C1 segment of cervical spinal cord (tissue), 14 donors: ENCODE data around the gene BIN1.
A peak's percentile ranks its signal among the peaks of the same experiment; 100 is the strongest.

Experiments
- DNase-seq, 14 donors: peaks; one replicate each; lab custom pipeline; 2025; lab: John Stamatoyannopoulos, UW

BIN1 gene

DNA sequence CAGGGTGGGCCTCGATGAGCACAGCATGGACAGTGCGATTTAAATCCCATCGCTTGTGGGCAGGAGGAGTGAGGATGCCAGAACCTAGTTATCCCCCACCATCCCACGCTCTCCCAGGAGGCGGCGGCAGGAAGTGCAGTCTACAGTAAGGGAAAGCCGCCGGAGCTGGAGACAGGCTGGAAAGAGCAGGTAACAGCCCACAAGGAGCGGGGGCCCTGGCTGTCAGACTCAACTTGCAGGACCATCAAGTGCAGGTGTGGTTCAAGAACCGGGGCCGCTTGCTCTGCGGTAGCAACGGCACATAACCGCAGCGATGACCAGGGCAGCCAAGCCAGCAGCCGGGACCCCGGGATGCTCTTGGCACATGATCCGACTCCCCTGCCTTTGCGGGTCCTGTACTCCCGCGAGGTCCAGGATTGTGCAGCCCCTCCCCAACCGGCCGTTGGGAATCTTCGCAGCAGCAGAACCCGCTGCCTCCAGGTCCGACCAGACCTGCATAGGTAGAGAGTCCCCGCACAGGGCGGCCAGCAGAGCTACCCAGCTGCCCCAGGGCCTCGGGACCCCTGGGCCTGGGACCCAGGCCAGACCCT lies 82.1 kb downstream of the BIN1 start:
- DNase-seq, result peak in 7 of 14 donors; percentile 30 to 74 (median 58)

DNA sequence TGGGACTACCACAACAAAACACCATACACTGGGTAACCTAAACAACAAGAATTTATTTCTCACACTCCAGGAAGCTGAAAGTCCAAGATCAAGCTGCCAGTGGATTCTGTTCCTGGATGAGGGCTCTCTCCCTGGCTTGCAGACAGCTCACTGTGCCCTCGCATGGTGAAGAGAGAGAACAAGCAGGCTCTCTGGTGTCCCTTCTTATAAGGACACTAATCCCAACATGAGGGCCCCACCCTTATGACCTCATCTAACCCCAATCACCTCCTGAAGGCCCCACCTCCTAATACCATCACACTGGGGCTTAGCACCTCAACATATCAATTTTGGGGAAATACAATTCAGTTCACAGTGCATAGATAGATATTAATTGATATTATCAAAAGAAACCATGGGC lies 83.5 kb downstream of the BIN1 start:
- peak in 1 of 14 donors; percentile 2 for DNase-seq

DNA sequence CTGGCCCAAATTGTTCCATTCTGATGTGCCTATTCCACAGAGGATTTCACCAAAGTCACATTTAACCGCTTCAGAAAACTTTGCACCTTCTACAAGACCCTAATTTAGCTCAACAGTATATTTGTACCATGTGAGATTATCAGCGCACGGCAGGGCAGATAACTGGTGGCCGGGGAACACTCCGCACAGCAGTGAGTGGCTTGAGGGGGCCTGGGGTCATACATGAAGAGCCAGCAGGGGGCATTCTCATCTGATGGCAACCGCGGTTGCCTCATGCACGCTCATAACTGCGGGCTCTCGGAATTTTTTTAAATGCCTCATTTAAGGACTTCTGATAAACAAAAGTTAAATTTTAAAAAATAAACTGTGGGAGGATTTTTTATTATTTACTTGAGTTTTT lies 84.1 kb downstream of the BIN1 start:
- no peak for DNase-seq

DNA sequence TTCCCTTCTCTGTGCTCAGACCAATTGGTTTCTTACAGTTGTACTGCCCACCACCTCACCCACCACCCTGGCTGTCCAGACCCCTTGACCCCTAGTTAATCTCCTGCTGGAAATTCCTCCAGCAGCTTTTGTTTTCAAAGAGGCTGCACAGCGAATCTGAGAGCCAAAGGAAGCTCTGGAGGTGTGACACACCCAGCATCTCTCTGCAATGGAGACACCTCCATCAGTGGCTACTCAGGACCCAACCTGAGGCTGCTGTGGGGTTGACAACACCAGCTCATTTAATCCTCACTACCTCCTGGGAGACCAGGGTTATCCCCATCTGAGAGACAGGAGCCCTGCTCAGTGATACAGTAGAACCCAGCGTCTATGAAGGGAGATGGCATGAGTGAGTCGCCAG lies 86.4 kb downstream of the BIN1 start:
- no peak for DNase-seq

DNA sequence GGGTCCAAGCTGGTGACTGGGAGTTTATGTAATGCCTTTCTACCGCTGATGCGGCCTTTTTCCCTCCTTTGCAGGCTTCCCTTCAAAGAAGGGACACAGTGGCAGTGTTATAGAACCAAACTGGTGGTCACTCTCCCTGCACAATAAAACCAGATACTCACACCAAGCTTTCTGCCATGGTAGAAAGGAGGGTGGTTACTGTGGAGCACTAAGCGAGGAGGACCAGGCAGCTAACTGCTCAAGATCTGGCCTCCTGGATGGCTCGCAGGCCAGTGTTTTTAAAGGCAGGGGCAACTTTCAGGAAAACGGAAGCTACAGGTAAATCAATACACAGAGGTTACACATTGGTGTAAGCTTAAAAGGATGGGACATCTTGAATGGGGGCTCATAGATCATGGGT lies 89.4 kb downstream of the BIN1 start:
- no peak for DNase-seq

DNA sequence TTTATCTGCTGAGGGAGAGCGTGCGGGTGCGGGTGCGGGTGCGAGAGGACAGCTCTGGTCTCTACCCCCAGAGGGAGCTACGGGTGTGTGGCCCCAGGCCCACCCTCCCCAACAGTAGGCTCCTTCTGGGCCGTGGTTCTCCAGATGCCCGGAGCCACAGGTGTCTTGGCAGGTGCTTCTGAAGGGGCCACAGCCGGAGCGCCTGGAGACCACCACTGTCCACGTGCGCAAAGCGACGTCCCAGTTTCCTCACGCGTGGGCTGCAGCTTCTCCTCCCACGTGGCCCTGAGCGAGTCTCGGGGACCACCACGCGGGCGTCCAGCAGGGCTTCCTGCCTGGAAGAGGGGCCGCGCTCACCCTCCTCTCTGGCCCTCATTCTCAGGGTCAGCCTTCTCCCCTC lies 90.6 kb downstream of the BIN1 start:
- no peak for DNase-seq

DNA sequence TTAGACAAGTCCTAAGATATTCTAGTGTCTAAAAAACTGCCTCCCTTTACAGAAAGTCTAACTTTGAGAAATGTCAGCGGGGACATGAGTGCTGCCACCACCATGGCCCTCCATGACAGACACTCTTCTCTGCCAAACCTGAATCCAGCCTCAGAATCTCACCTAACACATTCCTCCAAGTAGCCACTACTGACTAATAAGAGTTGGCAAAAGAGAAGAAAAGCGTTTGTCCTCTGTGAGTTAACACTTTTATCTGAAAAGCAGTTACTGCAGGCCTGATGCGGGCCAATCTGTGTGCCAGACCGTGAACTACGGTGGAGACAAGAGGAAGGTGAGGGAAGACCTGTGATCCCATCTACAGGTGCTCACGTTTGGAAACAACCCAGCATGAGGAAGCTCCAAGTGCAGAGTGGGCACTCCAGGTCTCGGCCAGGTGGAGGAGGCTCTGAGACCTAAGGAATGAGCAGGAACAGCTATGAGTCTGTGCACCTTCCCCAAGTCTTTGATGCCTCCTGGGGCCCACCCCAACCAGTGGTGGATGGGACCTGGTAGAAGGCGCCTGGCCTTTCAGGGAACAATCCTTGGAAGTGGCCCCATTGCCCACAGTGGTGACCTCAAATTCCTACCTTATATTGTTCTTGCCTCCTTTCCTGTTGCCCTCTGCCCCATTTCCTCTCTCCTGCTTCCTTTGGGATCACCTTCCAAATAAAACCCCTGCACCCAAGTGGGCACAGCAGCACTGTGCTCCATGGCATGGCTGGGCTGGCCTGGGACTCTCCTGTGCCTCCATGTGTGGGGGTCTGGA lies 91.6 kb downstream of the BIN1 start:
- DNase-seq, result no peak

DNA sequence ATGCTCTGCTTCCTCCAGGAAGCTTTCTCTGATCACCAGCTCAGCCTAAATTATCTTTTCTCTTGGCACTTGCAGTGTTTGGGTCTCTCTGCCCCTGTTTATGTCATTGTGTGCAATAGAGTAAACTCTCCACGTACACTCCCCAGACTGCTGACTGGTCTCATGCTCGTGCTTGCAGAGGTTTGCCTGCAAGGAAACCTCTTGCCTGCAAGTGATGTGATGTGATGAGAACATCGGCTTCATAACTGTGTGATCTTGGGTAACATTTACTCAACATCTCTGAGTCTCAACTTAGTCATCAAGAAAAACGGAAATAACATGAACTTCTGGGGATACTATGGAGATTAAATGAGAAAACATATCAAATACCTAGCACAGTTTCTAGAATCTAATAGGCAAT lies 92.3 kb downstream of the BIN1 start:
- no peak for DNase-seq

DNA sequence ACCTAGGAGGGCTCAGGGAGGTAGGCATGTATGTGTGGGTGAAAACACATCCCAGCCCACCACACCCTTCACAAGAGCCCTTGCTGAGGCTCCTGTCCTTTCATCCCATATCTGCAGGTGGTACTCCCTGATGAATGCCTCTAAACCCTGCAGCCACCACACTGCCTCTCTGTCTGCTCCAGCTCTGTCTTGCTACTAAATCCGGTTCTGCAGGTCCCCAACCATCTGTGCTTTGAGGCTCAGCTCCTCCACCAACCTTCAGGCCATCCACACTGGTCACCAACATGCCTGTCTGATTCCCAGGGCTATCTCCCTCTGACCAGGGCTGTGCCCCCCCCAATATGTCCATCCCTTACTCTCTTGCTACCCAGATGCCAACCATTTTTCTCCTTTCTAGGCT lies 92.7 kb downstream of the BIN1 start:
- no peak for DNase-seq

DNA sequence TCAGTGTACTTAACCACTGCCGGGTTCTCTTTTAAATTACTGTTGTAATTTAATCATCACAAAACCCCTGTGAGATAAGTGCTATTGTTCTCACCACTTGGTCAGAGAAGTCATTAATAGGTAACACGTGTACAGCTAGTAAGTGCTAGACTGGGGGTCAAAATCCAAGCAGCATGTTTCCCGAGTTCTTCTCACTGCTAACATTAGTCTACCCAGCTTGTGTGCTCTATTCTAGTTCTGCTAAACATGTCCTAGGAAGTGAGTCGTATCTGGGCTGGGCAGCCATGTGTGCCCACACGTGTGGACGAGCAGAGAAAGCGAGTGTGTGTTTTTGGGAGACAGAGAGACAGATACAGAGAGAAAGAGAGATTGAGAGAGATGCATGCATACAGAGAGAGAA lies 94.1 kb downstream of the BIN1 start:
- no peak for DNase-seq

DNA sequence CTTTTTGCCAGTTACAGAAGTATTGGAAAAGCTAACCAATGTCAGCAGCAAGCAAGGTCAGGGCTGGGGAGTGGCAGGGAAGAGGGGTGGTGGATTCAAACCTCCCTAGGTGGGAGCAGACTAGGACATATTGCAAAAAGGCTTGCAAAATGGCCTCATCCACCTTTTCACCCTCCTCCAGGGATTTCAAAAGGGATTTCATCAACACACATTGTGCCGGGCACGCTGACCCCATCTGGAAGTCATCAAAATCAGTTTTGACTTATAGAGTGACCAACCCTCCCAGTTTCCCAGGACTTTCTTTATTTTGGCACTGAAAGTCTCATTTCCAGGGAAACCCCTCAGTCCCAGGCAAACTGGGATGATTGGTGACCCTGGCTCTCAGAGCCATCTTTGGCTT lies 94.7 kb downstream of the BIN1 start:
- DNase-seq, result no peak

DNA sequence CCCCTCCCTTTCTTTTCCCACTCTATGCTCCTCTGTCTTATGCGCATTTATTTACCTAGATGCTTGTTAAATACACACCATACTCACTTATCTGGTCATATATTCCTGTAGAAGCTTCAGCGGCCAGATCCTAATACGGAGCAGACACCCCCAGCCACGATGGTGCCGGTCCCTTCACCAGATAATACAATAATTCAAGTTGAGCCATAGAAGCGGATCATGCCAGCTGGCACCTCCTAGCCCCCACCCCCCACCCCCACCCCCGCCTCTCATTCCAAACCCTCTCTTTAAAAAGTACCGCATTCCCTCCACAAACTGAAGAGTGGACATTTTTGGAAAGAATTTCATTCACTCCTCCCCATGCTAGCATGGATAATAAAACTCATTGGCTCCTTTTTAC lies 95.2 kb downstream of the BIN1 start:
- DNase-seq, result no peak

DNA sequence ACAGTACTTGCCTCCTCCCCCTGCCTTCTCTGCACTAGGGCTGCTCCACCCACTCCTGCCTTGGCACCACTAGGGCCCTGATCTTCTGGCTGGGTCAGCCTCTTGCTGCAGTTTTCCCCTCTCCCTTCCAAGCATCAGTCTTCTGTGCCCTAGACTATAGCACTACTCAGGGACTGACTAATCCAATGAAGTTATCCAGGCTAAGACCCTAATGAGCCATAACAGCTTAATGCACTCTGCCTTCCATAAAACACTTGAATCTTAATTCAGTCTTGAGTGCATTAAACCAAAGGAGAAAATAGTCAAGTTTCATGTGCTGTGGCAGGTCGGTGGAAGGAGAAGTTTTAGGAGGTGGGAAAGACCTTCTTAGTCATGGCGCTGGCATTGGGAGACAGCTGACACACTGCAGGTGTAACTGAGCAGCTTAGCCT lies 95.7 kb downstream of the BIN1 start:
- DNase-seq, result no peak

DNA sequence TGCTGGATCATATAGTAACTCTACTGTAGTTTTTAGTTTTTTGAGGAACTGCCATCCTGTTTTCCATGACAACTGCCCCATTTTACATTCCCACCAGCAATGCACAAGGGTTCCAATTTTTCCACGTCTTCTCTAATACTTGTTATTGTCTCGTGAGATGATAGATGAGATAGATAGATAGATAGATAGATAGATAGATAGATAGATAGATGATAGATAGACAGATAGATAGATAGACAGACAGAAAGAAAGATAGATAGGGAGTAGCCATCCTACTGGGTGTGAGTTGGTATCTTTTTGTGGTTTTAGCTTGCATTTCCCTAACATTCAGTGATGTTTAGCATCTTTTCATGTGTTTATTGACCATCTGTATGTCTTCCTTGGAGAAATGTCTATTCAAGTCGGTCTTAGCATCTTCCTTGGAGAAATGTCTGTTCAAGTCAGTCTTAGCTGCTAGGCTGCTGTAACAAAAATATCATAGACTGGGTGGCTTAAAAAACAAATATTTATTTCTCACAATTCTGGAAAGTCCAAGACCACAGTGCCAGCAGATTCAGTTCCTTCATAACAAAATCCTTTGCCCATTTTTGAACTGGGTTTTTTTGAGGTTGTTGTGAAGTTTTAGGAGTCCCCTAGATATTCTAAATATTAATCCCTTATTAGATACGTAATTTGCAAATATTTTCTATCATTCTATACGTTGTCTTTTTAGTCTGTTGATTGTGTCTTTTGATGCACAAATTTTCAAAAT lies 98.5 kb downstream of the BIN1 start:
- DNase-seq, result no peak

DNA sequence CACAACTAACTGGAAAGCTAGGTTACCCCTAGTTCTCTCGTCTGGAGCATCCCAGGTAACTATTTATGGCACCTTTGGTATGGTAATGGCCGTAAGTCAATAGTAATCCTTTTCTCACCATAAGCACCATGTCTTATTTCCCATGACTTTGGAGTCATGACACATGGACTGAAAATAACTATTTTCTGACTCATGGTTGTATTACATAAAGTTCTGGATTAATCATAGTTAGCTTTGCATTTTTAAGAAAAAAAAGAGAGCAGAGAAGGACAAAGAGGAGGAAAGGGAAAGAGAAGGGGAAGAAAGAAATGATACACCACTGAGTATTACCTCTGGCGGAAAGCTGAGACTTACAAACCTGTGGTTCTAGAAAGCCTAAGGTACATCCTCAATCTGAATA lies 99.3 kb downstream of the BIN1 start:
- DNase-seq, result no peak

DNA sequence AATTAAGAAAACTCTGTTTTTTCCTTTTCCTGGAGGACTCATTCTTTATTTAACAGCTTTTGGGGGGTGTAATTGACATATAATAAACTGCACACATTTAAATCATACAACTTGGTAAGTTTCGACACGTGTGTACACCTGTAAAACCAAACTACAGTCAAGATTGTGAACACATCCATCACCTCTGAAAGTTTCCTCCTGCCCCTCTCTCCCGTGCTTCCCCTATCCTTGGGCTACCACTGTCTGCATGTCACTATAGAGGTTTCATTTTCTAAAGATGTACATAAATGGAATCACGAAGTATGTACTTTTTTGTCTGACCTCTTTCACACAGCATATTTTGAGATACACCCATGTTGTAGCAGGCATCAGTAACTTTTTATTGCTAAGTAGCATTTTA lies 100.0 kb downstream of the BIN1 start:
- DNase-seq, result no peak

DNA sequence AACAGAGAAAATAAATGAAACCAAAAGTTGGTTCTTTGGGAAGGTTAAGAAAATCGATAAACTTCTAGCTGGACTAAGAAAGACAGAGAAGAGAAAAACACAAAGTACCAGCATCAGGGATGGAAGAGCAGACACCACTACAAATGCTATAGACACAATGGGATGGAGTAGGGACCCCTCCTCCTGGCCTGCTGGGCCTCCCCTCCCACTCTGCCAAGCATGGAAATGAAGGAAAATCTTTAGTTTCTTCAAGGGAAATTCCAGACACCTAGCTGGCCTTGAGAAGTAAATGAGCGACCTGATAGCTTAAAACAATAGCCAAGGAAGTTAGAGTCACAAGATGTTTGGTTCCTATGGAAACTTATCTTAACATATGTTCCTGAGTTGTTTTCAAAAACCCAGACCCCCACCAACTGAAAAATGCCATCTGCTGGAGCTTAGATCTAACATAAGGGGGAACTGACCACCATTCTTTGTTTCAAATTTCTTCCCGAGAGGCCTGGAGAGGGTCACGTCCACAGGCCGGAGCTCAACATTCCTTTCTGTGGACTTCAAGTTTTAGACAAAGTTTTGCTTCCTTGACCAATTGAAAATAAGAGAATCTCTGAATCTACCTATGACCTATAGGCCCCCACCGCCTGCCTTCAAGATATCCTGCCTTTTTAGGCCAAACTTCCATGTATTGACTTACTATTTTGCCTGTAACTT lies 101.9 kb downstream of the BIN1 start:
- no peak for DNase-seq

DNA sequence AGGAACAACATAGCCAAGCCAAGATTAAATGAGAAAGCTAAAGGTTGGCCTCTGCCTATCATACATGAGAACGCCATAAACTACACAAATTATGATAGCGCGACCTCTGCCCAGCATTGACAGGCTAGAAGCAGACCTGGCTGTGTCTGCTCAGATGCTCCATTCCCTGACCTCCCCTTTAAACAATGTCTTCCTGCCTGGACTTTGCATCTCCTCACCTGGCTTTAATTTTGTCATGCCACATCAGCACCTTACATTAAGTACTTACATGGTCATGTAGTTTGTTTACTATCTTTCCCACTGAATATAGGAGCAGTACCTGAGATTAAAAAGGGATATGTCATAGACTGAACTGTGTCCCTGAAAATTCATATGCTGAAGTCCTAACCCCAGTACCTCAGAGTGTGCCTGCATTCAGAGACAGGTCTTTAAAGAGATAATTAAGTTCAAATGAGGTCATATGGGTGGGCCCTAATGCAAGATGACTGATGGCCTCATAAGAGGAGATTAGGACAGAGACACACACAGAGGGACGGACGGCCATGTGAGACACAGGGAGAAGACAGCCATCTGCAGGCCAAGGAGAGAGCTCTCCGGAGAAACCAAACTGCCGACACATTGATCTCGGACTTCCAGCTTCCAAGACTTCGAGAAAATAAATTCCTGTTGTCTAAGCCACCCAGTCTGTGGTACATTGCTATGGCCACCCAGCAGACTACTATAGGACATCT lies 103.7 kb downstream of the BIN1 start:
- DNase-seq, result peak in 2 of 14 donors; percentile 1 to 13

DNA sequence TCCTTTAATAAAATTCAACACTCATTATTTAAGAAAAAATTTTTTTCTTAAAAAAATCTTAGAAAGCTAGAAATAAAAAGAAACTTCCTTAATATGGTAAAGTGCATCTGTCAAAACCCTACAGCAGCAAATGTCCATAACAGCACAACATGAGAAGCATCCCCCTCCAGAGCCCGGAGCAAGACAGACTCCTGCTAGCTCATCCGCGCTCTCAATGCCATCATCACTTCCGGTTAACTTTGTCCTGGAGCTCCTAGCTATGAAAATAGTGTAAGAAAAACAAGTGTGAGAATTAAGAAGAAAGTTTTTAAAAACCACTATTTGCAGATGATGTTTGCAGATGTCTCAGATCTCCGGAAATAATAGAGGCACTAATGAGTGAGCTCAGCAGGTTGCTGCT lies 105.2 kb downstream of the BIN1 start:
- no peak for DNase-seq

DNA sequence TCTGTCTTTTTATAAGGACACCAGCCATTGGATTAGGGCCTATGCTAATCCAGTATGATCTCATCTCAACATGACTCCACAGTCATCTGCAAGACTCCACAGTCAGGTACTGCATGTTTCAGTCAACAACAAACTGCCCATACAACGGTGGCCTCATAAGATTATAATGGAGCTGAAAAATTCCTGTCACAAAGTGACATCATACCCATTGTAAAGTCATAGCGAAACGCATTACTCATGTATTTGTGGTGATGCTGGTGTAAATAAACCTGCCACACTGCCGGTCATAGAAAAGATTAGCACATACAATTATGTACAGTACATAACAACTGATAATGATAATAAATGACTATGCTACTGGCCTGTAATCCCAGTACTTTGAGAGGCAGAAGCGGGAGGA lies 106.0 kb downstream of the BIN1 start:
- no peak for DNase-seq

DNA sequence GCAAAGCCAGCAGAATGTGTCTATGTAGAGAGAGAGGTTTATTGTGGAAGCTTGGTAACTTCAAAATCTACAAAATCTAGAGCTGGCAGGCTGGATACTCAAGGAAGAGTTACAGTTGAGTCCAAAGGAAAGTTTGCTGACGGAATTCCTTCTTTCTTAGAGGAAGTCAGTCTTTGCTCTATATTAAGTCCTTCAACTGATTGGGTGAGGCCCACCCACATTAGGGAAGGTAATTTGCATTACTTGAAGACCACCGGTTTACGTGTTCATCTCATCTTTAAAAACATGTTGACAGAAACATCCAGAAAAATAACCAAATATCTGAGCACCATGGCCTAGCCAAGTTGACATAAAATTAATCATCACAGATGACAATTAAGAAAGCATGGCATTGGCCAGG lies 106.8 kb downstream of the BIN1 start:
- no peak for DNase-seq
